Calu3 (cell line): ENCODE results near the gene DSC1. TPM values are rescaled to one million over a fixed set of nuclear protein-coding genes. Genes with fewer than 3 reads are reported as not detected.

Experiments
- BruUV-seq: library from RNA; stranded (reverse); fragments of 400-500 nt; replicated peaks from 2 replicates; lab custom pipeline; 2021; lab: Mats Ljungman, UMichigan
- CTCF ChIA-PET: fragments of 300-600 bp; sonication (Branson Sonifier 250); formaldehyde crosslinking; loops from one replicate; lab custom pipeline; 2022; ENCODE audit warnings: antibody characterized with exemption; lab: Charles Lee
- DNase-seq: peaks from one replicate; pipeline ENCODE4 v3.0.0; 2022
- H3K27ac Mint-ChIP-seq: one replicate; pipeline ENCODE4 v1.8.0; 2022; ENCODE audit warnings: mixed read lengths; ENCODE audit not compliant: unreplicated experiment
- H3K27me3 Mint-ChIP-seq: one replicate; pipeline ENCODE4 v1.8.0; 2022; ENCODE audit warnings: mixed read lengths; ENCODE audit not compliant: unreplicated experiment
- H3K36me3 Mint-ChIP-seq: one replicate; pipeline ENCODE4 v1.8.0; 2022; ENCODE audit warnings: mild to moderate bottlenecking, moderate library complexity, mixed read lengths; ENCODE audit not compliant: insufficient read depth, unreplicated experiment
- H3K4me1 Mint-ChIP-seq: one replicate; pipeline ENCODE4 v1.8.0; 2022; ENCODE audit warnings: mild to moderate bottlenecking, low read depth, mixed read lengths; ENCODE audit not compliant: unreplicated experiment
- H3K4me3 Mint-ChIP-seq: one replicate; pipeline ENCODE4 v1.8.0; 2022; ENCODE audit warnings: mild to moderate bottlenecking, low read depth, moderate library complexity, mixed read lengths; ENCODE audit not compliant: unreplicated experiment
- H3K9me3 Mint-ChIP-seq: one replicate; pipeline ENCODE4 v1.8.0; 2022; ENCODE audit warnings: low read depth, mixed read lengths; ENCODE audit not compliant: unreplicated experiment
- intact Hi-C: fragments of 100-400 bp; cut with micrococcal nuclease; formaldehyde crosslinking; loops from one replicate; pipeline ENCODE4 v1.10.0; 2022; ENCODE audit not compliant: unreplicated experiment
- total RNA-seq: library from RNA; stranded (reverse); gene quantifications from 2 replicates; pipeline ENCODE4 v1.2.3, GENCODE V29; 2022
- TF ChIP-seq, protein P1 (sequence below): fragments of 200-600 bp; IDR thresholded peaks from one replicate; pipeline ENCODE4 v1.8.0; 2022; ENCODE audit warnings: antibody characterized with exemption; ENCODE audit not compliant: unreplicated experiment

Gene DSC1
- total RNA-seq, 1 experiment from 2014 or later, result not detected

DNA sequence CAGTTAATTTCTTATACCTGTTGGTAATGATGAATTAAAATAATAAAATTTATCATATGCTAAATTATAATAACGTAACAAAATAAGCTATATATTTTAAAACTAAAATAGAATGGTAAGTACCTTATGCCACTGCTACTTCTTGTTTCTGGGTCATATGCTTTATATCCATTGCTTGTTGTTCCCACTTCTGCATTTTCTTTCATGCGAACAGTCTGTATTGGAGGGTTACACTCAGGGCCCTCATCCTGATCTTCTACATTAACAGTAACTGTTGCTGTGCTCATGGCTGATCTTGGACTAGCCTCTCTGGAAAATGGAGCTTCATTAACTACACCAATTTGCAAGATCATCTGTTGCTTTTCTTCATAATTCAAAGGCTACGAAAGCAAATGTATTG lies 82.7 kb downstream of the DSC1 start:
- DNase-seq, result no peak
- peaks cover 18% of the 10 kb centered on the region for H3K36me3 Mint-ChIP-seq
- no peaks in the 10 kb centered on the region for H3K4me1 Mint-ChIP-seq
- no peaks in the 10 kb centered on the region for H3K27me3 Mint-ChIP-seq
- H3K27ac Mint-ChIP-seq, result no peak overlapping the region
- BruUV-seq, result no TSS peak
- no peaks in the 10 kb centered on the region for H3K9me3 Mint-ChIP-seq
- no peak overlapping the region for H3K4me3 Mint-ChIP-seq
- intact Hi-C loops, result no loop called here
- CTCF ChIA-PET, result no interaction called here
- TF ChIP-seq, protein P1, sequence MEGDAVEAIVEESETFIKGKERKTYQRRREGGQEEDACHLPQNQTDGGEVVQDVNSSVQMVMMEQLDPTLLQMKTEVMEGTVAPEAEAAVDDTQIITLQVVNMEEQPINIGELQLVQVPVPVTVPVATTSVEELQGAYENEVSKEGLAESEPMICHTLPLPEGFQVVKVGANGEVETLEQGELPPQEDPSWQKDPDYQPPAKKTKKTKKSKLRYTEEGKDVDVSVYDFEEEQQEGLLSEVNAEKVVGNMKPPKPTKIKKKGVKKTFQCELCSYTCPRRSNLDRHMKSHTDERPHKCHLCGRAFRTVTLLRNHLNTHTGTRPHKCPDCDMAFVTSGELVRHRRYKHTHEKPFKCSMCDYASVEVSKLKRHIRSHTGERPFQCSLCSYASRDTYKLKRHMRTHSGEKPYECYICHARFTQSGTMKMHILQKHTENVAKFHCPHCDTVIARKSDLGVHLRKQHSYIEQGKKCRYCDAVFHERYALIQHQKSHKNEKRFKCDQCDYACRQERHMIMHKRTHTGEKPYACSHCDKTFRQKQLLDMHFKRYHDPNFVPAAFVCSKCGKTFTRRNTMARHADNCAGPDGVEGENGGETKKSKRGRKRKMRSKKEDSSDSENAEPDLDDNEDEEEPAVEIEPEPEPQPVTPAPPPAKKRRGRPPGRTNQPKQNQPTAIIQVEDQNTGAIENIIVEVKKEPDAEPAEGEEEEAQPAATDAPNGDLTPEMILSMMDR, result no peak

Other genes starting within 250 kb of the DSC1 start
- 6.4 and 9.8 TPM in 2 replicates for gene DSC3, start 120.1 kb downstream of the DSC1 start, total RNA-seq
- gene DSC2, start 60.4 kb downstream of the DSC1 start, total RNA-seq, result 31.5 and 42.4 TPM in 2 replicates
- gene DSG1, start 155.3 kb upstream of the DSC1 start, total RNA-seq, result not detected in 2 replicates
- gene DSG4, start 213.9 kb upstream of the DSC1 start, total RNA-seq, result not detected in 2 replicates